Stimulated activated CD8-positive, alpha-beta memory T cell treated with anti-CD3 and anti-CD28 coated beads, Interleukin-12 subunit alpha, Interleukin-12 subunit beta, amount 100 ng/mL, for 1 hour (primary cell): Measurements from ENCODE around the gene CUBN.

Experiments used
- DNase-seq: peaks from one replicate; pipeline ENCODE4 v3.0.0-alpha.2; 2020; ENCODE audit warnings: low read depth

CUBN gene

GRCh38 chr10:16916496-16916895 lies 213.1 kb downstream of the CUBN start:
- no peak for DNase-seq

- DNase-seq = no peak
These were observed 214.3 kb downstream of the CUBN start for GRCh38 chr10:16915300-16915699.

- DNase-seq = no peak
These were observed 216.3 kb downstream of the CUBN start for GRCh38 chr10:16913266-16913665.

GRCh38 chr10:16910793-16911164 lies 218.8 kb downstream of the CUBN start:
- DNase-seq = no peak

- DNase-seq = no peak
These were observed 219.4 kb downstream of the CUBN start for GRCh38 chr10:16909961-16910792.

GRCh38 chr10:16909271-16909767 lies 220.3 kb downstream of the CUBN start:
- no peak for DNase-seq

- no peak for DNase-seq
These were observed 221.9 kb downstream of the CUBN start for GRCh38 chr10:16907687-16908086.

GRCh38 chr10:16905320-16905719 lies 224.3 kb downstream of the CUBN start:
- DNase-seq = no peak

GRCh38 chr10:16904639-16905061 lies 225.0 kb downstream of the CUBN start:
- DNase-seq = no peak

- no peak for DNase-seq
These were observed 225.6 kb downstream of the CUBN start for GRCh38 chr10:16904049-16904448.

GRCh38 chr10:16902606-16903005 lies 227.0 kb downstream of the CUBN start:
- DNase-seq = no peak

- DNase-seq = no peak
These were observed 228.5 kb downstream of the CUBN start for GRCh38 chr10:16901106-16901505.

- no peak for DNase-seq
These were observed 232.6 kb downstream of the CUBN start for GRCh38 chr10:16896993-16897392.

- DNase-seq = no peak
These were observed 234.8 kb downstream of the CUBN start for GRCh38 chr10:16894821-16895220.

GRCh38 chr10:16893664-16894063 lies 235.9 kb downstream of the CUBN start:
- DNase-seq = no peak

GRCh38 chr10:16891375-16892313 lies 238.0 kb downstream of the CUBN start:
- peak; percentile 21 for DNase-seq

- no peak for DNase-seq
These were observed 238.9 kb downstream of the CUBN start for GRCh38 chr10:16890691-16891090.

GRCh38 chr10:16887565-16887964 lies 242.0 kb downstream of the CUBN start:
- no peak for DNase-seq

- DNase-seq = no peak
These were observed 243.6 kb downstream of the CUBN start for GRCh38 chr10:16886031-16886430.

GRCh38 chr10:16884497-16884896 lies 245.1 kb downstream of the CUBN start:
- no peak for DNase-seq

GRCh38 chr10:16883084-16883483 lies 246.5 kb downstream of the CUBN start:
- no peak for DNase-seq

GRCh38 chr10:16870331-16870730 lies 259.3 kb downstream of the CUBN start:
- DNase-seq = no peak

- no peak for DNase-seq
These were observed 261.6 kb downstream of the CUBN start for GRCh38 chr10:16867990-16868389.
